BLaER1 (cell line): Measurements from ENCODE around the gene KBTBD2.
A peak's percentile ranks its signal among the peaks of the same experiment; 100 is the strongest.

Experiments
- H3K27ac ChIP-seq: shearing (Covaris generic); formaldehyde crosslinking; 2 replicates; pipeline ENCODE4 v1.8.1; 2022
- H3K27me3 ChIP-seq: shearing (Covaris generic); formaldehyde crosslinking; 2 replicates; pipeline ENCODE4 v1.8.1; 2022
- H3K36me3 ChIP-seq: shearing (Covaris generic); formaldehyde crosslinking; 2 replicates; pipeline ENCODE4 v1.8.1; 2022
- H3K4me1 ChIP-seq: shearing (Covaris generic); formaldehyde crosslinking; 2 replicates; pipeline ENCODE4 v1.8.1; 2022
- H3K4me2 ChIP-seq: shearing (Covaris generic); formaldehyde crosslinking; 2 replicates; pipeline ENCODE4 v1.8.1; 2022
- H3K4me3 ChIP-seq: shearing (Covaris generic); formaldehyde crosslinking; 2 replicates; pipeline ENCODE4 v1.8.1; 2022
- H3K9ac ChIP-seq: shearing (Covaris generic); formaldehyde crosslinking; 2 replicates; pipeline ENCODE4 v1.8.1; 2022
- H3K9me3 ChIP-seq: shearing (Covaris generic); formaldehyde crosslinking; 2 replicates; pipeline ENCODE4 v1.8.1; 2022
- H4K20me1 ChIP-seq: shearing (Covaris generic); formaldehyde crosslinking; 2 replicates; pipeline ENCODE4 v1.8.1; 2022
- Cebpa-rat ChIP-seq: shearing (Covaris generic); IDR thresholded peaks from 2 replicates; pipeline ENCODE4 v1.8.1; 2022

KBTBD2 gene

DNA sequence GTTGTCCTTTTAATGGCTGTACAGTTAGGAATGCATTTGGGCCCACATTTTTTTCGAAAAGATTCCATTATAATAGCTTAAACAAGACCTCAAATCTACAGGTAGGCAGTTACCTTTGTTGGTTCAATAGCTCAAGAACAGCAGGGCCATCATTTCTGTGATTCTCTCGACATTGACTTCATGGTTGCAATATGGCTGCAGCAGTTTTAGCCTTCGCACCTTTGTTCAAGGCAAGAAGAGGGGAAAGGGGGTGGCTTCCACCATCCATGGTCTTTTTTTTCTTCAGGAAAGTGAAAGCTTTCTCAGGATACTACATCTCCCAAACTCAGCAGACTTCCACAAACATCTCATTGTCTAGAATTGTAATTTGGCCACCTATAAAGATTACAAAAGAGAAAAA is 2.2 kb upstream of the KBTBD2 start:
- Histone ChIP-seq H3K27ac (no peak overlapping the region), H3K27me3 (no peaks in the 10 kb centered on the region), H3K4me1 (peaks cover 29% of the 10 kb centered on the region), H3K4me3 (no peak overlapping the region), H3K9ac (no peak overlapping the region), H3K4me2 (peak overlapping the region; percentile 96), H3K9me3 (no peaks in the 10 kb centered on the region), H4K20me1 (peaks cover 17% of the 10 kb centered on the region), H3K36me3 (no peaks in the 10 kb centered on the region)
- TF ChIP-seq Cebpa-rat, result no peak

DNA sequence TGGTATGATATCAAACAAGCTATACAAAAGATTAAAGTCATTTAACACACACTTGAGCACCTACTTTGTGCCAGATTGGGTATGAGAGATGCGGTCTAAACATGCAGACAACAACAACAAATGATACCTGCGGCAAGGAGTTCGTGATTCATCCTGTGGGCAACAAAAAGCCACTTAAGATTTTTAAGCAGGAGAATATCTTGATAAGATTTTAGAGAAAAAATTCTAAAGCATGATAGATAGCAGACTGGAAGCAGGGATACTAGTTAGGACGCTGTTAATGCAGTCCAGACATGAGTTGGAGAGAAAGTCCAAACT is 1.6 kb upstream of the KBTBD2 start:
- peak overlapping the region; percentile 97 for H3K27ac ChIP-seq
- no peaks in the 10 kb centered on the region for H3K9me3 ChIP-seq
- no peak for TF ChIP-seq Cebpa-rat
- peak overlapping the region; percentile 96 for H3K4me2 ChIP-seq
- peaks cover 34% of the 10 kb centered on the region for H3K4me1 ChIP-seq
- H3K27me3 ChIP-seq, result no peaks in the 10 kb centered on the region
- peak overlapping the region; percentile 86; the same call in 1 of the 2 replicates for H3K4me3 ChIP-seq
- H3K9ac ChIP-seq, result peak overlapping the region; percentile 93; the same call in 1 of the 2 replicates
- peaks cover 23% of the 10 kb centered on the region for H4K20me1 ChIP-seq
- no peaks in the 10 kb centered on the region for H3K36me3 ChIP-seq

DNA sequence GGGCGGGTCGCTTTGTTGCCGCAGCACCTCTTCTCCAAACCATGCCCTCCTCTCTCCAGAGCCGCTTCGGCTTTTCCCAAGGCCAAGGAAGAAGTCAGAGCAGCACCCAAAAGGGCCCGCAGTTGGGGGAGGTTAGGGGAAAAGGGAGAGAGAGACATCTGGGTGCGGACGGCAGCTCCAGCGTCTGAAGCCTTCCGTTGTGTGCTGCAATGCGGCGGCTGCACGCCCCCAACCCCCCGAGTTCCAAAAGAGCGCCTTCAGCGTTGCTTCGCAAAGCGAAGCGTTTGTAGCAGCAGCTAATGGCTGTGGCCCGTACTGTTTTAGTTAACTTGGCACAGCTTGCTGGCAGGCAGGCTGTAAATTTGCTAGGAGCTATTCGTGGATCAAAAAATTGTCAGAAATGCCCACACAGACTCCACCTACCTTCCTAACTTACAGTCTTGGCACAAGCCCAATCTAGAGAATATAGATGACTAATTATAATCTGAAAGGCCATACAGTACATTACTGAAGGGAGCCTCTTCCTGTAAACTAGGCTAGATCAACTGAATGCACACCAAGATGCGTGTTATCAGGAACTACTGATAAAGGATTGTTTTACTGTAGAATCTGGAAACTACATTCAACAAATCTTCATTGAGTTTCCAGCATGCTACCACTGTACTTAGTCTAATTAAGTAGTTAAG is 1.1 kb upstream of the KBTBD2 start:
- no peaks in the 10 kb centered on the region for H3K27me3 ChIP-seq
- H4K20me1 ChIP-seq, result peaks cover 28% of the 10 kb centered on the region
- H3K9me3 ChIP-seq, result no peaks in the 10 kb centered on the region
- H3K4me2 ChIP-seq, result peak overlapping the region; percentile 96
- peaks cover 39% of the 10 kb centered on the region for H3K4me1 ChIP-seq
- peak overlapping the region; percentile 97 for H3K27ac ChIP-seq
- peak overlapping the region; percentile 86 for H3K4me3 ChIP-seq
- H3K36me3 ChIP-seq, result peaks cover 3% of the 10 kb centered on the region; the same call in 1 of the 2 replicates
- TF ChIP-seq Cebpa-rat, result no peak
- peak overlapping the region; percentile 93 for H3K9ac ChIP-seq

DNA sequence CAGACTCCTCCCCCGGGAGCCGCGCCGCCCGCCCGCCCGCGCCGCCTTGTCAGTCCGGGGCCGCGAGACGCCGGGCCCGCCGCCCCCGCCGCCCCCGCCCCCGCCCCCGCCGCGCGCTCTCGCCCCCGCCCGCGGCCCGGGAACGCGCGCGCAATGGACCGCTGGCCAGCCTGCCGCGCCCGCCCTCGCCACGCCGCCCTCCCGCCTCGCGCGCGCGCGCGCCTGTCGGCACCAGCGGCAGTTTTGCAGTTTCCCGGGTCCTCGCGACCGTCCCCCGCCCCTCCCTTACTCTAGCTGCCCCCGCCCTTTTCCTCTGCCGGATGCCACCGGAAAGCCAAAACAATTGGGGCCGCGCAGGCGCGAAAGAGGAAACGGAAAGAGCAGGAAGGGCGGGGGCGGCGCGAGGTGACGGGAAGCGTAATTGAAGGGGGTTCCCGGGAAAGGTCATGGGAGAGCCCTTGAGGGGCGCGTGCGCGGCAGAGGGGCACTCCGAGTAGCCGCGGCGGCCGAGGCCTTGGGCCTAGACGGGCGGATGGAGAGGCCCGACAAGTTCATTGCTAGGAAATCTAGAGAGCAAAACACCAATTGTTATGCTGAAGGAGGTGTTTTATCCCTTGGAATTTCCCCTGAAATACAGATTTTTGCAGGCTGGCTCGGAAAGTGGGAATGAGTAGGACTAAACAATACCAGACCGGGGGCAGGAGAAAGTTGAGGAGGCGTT is 400 bp upstream of the KBTBD2 start:
- no peaks in the 10 kb centered on the region for H3K9me3 ChIP-seq
- H3K27me3 ChIP-seq, result no peaks in the 10 kb centered on the region
- H3K9ac ChIP-seq, result peak overlapping the region; percentile 93
- peaks cover 4% of the 10 kb centered on the region; the same call in 1 of the 2 replicates for H3K36me3 ChIP-seq
- peak overlapping the region; percentile 86 for H3K4me3 ChIP-seq
- H3K4me2 ChIP-seq, result peak overlapping the region; percentile 96
- peaks cover 35% of the 10 kb centered on the region for H4K20me1 ChIP-seq
- peak overlapping the region; percentile 97 for H3K27ac ChIP-seq
- H3K4me1 ChIP-seq, result peaks cover 46% of the 10 kb centered on the region
- TF ChIP-seq Cebpa-rat, result no peak

DNA sequence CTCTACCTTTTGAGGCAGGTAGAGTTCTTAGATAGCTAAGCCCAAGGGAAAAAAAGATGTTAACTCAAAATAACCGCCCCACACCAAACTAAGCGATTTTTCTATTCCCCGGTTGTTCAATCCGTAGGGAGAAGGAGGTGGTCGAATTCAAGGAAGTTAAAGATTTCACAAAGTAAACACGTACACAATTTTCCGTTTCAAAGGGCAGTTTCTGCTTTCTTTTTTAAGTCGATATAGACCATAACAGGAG is 842 bp downstream of the KBTBD2 start:
- peak overlapping the region; percentile 82 for H3K4me2 ChIP-seq
- peaks cover 4% of the 10 kb centered on the region; the same call in 1 of the 2 replicates for H3K36me3 ChIP-seq
- H4K20me1 ChIP-seq, result peaks cover 47% of the 10 kb centered on the region
- peak overlapping the region; percentile 97 for H3K27ac ChIP-seq
- TF ChIP-seq Cebpa-rat, result no peak
- H3K9ac ChIP-seq, result peak overlapping the region; percentile 93
- H3K4me3 ChIP-seq, result peak overlapping the region; percentile 86
- H3K27me3 ChIP-seq, result no peaks in the 10 kb centered on the region
- no peaks in the 10 kb centered on the region for H3K9me3 ChIP-seq
- peaks cover 56% of the 10 kb centered on the region for H3K4me1 ChIP-seq

DNA sequence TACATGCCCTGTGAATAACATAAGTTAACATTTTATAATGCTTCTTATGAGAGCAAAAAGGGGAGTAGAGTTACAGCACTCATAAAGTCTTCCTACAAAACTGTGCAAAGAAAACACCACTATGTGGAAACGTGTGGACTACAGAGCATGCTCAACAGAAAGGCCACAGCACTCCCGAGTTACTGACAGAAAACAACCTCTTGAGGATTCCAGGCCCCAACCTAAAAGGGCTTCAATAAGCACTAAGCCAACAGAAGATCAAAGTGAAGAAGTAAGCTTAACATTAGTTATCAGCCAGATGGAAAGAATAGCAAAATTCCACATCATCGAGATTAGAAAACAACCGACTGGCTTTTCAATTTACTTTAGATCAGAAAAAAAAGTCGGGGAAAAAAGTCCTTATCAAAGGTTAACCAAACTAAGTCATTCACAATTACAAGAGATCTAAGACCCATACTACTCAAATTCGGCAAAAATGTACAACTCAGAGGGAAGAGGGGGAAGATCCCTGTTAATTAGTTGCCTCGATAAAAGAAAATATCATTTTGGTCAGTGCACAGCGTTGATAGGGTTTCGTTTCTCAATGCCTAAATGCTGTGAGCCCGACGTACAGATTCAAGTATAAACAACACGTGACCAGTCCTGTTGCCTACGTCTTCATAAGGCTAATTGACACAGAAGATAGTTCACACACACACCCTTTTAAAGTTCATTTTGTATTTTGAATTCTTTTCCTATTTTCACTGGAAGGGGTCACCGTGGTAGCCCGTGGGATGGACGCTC is 1.4 kb downstream of the KBTBD2 start:
- H3K4me1 ChIP-seq, result peaks cover 58% of the 10 kb centered on the region
- peak overlapping the region; percentile 86 for H3K4me3 ChIP-seq
- peaks cover 4% of the 10 kb centered on the region; the same call in 1 of the 2 replicates for H3K36me3 ChIP-seq
- H3K9ac ChIP-seq, result peak overlapping the region; percentile 93
- H3K27me3 ChIP-seq, result no peaks in the 10 kb centered on the region
- H3K4me2 ChIP-seq, result peak overlapping the region; percentile 82
- peaks cover 52% of the 10 kb centered on the region for H4K20me1 ChIP-seq
- TF ChIP-seq Cebpa-rat, result no peak
- no peaks in the 10 kb centered on the region for H3K9me3 ChIP-seq
- H3K27ac ChIP-seq, result peak overlapping the region; percentile 97

DNA sequence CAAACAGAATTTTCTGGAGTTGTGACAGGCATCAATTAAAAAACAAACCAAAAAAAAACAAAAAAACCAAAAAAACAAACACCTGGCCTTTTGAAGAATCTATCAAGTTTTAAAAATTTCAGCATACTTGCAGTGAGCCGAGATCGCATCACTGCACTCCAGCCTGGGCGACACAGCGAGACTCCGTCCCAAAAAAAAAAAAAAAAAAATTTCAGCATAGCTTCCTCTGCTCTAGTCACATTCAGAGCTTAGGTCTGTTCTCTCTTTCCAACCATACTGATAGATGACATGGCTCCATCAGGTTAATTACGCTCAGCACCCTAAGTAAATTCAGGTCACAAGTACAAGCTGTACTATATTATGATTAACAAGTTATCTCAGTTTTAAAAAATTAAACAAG is 3.1 kb downstream of the KBTBD2 start:
- no peaks in the 10 kb centered on the region for H3K27me3 ChIP-seq
- no peak for TF ChIP-seq Cebpa-rat
- H3K4me1 ChIP-seq, result peaks cover 53% of the 10 kb centered on the region
- no peak overlapping the region for H3K27ac ChIP-seq
- H3K9ac ChIP-seq, result no peak overlapping the region
- H4K20me1 ChIP-seq, result peaks cover 69% of the 10 kb centered on the region
- no peak overlapping the region for H3K4me3 ChIP-seq
- no peaks in the 10 kb centered on the region for H3K9me3 ChIP-seq
- H3K36me3 ChIP-seq, result peaks cover 4% of the 10 kb centered on the region; the same call in 1 of the 2 replicates
- H3K4me2 ChIP-seq, result peak overlapping the region; percentile 82; the same call in 1 of the 2 replicates

DNA sequence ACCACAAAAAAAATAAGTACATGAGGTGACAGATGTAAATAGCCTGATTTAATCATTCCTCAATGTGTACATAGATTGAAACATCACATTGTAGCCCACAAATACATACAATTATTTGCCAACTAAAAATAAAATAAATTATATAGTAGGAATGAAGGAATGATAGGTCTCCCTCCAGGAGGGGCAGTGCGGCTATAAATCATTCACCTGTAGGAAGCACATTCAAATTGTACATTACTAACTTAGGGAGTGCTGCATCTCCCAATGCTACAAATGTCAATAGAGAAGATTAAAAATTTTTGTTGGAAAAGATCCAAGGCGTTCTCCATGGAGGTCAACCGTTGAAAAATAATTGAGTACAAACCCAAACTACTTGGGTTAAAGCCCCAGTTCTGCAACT is 4.2 kb downstream of the KBTBD2 start:
- Histone ChIP-seq H4K20me1 (peaks cover 80% of the 10 kb centered on the region), H3K4me2 (peak overlapping the region; percentile 82; the same call in 1 of the 2 replicates), H3K9ac (no peak overlapping the region), H3K4me1 (peaks cover 44% of the 10 kb centered on the region), H3K27ac (no peak overlapping the region), H3K27me3 (no peaks in the 10 kb centered on the region), H3K36me3 (peaks cover 4% of the 10 kb centered on the region; the same call in 1 of the 2 replicates), H3K4me3 (no peak overlapping the region), H3K9me3 (no peaks in the 10 kb centered on the region)
- no peak for TF ChIP-seq Cebpa-rat

DNA sequence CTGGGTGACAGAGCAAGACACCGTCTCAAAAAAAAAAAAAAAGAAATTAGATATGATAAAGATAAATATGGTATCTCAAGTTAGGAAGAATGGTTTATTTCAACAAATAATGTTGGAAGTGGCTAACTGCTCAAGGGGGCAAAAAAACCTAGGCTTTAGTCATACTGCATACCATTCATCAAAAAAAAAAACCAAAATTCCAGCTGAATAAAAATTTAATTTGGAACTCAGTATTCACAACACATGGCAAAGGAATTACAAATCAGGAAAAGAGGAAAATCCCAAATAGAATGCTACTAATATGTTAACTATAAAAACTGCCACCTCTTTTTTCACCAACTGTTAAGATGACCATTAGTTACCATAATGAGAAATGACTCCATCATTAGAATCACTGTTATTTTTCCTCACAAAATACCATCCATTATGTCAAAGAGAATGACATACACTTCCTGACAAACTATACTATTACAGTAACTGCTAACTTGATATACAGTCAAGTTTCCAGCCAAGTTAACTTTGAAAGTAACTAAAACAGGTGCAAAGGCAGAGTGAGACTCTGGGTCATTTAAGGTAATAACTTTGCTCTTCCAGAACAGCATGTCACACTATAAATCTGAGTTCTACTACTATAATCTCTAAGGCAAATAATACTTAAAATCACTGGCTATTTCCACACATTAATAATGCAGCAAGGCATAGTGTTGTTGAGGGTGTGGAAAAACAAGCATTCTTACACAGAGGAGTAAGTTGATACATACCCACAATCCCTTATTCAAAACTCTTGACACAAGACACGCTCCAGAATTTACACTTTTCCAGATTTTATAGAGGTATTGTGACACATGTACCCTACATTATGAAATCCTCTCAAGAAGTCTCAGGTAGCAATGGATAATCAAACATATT is 10.2 kb downstream of the KBTBD2 start:
- H3K4me1 ChIP-seq, result peaks cover 10% of the 10 kb centered on the region; the same call in 1 of the 2 replicates
- no peak overlapping the region for H3K27ac ChIP-seq
- H3K9ac ChIP-seq, result no peak overlapping the region
- peaks cover 100% of the 10 kb centered on the region for H4K20me1 ChIP-seq
- no peaks in the 10 kb centered on the region for H3K27me3 ChIP-seq
- H3K4me2 ChIP-seq, result no peak overlapping the region
- TF ChIP-seq Cebpa-rat, result no peak
- H3K9me3 ChIP-seq, result no peaks in the 10 kb centered on the region
- H3K36me3 ChIP-seq, result peaks cover 26% of the 10 kb centered on the region
- no peak overlapping the region for H3K4me3 ChIP-seq
